SU-DHL-6 (cell line): ENCODE results near the gene STK32B.

Experiments used
- CTCF ChIP-seq: fragments of 200-600 bp; sonication (generic); IDR thresholded peaks from one replicate; pipeline ENCODE4 v1.5.1; 2017; ENCODE audit warnings: antibody characterized with exemption, mild to moderate bottlenecking, low read length, moderate library complexity; ENCODE audit not compliant: insufficient read depth, poor library complexity, severe bottlenecking
- EZH2phosphoT487 ChIP-seq: fragments of 200-600 bp; sonication (generic), shearing (Covaris generic); conservative IDR thresholded peaks from 2 replicates; pipeline ENCODE4 v1.6.1; 2018; ENCODE audit warnings: mild to moderate bottlenecking, antibody characterized with exemption, low read length, moderate library complexity, mixed read lengths

DNA sequence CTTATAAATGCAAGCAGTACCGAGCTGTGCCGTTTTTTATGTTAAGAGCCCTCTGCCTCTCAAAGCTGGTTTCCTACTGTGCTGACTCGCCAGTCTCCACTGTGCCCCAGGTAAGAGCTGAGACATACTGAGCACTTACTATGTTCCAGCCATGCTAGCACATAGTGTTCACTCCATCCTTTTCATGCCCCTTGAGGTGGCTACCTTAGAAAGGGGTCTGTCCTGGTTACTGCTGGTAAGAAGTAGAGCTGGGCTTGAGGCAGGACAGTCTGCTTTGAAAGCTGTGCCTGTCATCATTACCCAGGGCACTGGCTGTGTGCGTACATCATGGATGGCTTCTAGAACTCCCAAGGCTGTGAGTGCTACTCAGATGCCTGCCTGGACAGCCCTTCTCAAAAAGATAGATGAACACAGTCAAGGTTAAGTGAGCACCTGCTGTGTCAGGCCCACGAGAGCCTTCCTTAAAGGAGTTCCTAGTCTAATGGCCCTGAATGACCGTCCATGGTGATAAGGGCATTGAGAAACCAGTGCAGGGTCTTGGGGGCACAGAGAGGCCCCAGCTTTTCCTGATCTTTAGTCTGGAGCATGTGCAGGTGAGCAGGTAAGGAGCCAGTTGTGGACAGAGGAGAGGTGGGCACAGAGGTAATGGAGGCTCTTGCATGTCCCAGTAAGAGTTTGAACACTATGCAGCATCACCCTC is 1.6 kb downstream of the STK32B start:
- no peak for TF ChIP-seq CTCF
- TF ChIP-seq EZH2phosphoT487, result no peak
